Epithelial cell of proximal tubule (primary cell): ENCODE data around the gene PRKCE. TPM values are rescaled to one million over a fixed set of nuclear protein-coding genes. Genes with fewer than 3 reads are reported as not detected.

Experiments
- DNase-seq: peaks from one replicate; pipeline ENCODE4 v3.0.0-alpha.2; 2011; ENCODE audit warnings: low read depth
- H3K4me3 ChIP-seq: 2 replicates; pipeline ENCODE4 v1.5.1; 2011; ENCODE audit warnings: low read depth, mild to moderate bottlenecking, low read length
- total RNA-seq: library from RNA; depleted of rRNA; stranded (reverse); fragments of >200 nt; gene quantifications from 2 replicates; pipeline ENCODE4 v1.2.3, GENCODE V29; 2015
- TF ChIP-seq, protein P1 (sequence below): conservative IDR thresholded peaks from 2 replicates; pipeline ENCODE4 v1.5.1; 2012; ENCODE audit warnings: low read depth, mild to moderate bottlenecking, low read length

PRKCE gene
- total RNA-seq, 1 donor from 2014 or later = 2.5 TPM

DNA sequence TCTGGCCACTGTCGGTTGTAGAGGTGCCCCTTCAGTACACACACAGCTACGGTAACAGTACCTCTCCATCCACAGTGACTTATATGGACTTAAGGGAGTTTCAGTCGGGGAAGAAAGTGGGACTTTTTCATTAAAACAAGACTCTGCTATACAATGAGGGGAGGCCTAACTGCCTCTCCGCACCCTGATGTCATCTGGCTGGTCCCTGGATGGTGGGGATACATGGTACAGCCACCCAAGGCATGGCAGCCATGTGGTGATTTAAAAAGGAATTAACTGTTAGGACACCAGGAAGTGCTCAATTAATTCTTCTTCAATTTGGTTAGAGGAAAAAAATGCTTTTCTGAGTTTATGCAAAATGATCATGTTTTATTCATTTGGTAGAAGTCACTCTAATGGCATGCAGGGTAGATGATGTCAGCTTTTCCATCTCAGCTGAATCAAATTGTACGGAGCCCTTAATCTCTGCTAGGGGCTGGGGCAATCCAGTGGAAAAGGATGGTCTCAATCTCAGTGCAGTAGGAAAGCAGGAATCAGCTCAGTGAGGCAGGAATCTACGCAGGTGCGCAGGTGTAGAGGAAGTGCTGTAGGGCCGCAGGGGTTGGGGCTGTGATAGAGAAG lies 243.9 kb downstream of the PRKCE start:
- DNase-seq = no peak
- H3K4me3 ChIP-seq = no peak overlapping the region
- TF ChIP-seq, protein P1, sequence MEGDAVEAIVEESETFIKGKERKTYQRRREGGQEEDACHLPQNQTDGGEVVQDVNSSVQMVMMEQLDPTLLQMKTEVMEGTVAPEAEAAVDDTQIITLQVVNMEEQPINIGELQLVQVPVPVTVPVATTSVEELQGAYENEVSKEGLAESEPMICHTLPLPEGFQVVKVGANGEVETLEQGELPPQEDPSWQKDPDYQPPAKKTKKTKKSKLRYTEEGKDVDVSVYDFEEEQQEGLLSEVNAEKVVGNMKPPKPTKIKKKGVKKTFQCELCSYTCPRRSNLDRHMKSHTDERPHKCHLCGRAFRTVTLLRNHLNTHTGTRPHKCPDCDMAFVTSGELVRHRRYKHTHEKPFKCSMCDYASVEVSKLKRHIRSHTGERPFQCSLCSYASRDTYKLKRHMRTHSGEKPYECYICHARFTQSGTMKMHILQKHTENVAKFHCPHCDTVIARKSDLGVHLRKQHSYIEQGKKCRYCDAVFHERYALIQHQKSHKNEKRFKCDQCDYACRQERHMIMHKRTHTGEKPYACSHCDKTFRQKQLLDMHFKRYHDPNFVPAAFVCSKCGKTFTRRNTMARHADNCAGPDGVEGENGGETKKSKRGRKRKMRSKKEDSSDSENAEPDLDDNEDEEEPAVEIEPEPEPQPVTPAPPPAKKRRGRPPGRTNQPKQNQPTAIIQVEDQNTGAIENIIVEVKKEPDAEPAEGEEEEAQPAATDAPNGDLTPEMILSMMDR = no peak

DNA sequence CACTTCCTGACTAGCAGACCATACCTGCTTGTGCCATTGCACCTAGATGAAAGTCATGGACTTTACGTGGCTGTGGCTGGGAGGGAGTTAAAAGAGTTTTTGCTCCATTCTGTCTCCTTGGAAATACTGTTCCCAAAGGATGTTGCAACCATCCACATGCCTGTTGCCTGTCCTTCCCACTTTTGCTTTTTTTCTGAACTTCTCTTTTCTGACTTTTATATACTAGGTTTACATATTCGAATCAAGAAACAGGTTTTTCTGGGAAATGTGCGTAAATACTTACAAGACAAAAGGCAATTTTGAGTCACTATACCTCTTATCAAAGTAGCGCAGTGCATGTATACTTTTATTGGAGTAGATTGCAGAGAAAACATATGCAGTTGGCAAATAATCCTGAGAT lies 244.8 kb downstream of the PRKCE start:
- DNase-seq = no peak
- H3K4me3 ChIP-seq = no peak overlapping the region
- TF ChIP-seq, protein P1 = no peak

GRCh38 chr2:45897842-45898241 lies 246.4 kb downstream of the PRKCE start:
- no peak for DNase-seq
- TF ChIP-seq, protein P1 = no peak
- no peak overlapping the region for H3K4me3 ChIP-seq

DNA sequence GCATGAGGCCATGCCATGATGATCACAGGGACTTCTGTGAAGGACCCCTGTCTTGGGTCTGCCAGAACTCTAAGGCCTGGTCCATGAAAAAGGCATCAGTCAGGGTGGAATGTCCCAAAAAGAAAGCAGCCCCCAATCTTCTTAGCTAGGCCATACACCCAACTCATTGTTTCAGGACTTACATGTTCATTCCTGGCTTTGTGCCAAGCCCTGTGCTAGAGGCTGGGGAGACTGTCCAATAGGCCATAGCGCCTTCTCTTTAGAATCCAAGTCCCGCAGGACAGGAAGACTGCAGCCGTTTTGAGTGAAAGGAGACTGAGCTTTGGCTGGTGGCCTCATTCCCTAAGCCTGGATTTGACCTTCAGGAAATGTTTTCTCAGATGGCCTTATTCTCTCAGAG lies 247.3 kb downstream of the PRKCE start:
- TF ChIP-seq, protein P1 = no peak
- no peak overlapping the region for H3K4me3 ChIP-seq
- no peak for DNase-seq

DNA sequence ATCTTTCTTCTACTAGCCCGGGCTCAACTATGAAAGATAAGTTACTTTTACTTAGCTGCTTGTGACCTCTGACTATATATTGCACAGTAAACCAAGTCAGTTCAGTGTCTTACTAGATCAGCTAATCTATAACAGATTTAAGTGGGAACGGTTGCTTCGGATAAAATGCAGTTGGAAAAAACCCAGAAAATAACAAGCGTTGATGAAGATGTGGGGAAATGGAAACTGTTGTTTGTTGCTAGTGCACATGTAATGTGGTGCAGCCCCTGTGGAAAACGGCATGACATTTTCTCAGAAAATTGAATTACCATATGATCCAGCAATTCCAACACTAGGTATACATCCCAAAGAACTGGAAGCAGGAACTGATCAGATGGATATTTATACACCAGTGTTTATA lies 248.5 kb downstream of the PRKCE start:
- DNase-seq = no peak
- TF ChIP-seq, protein P1 = no peak
- H3K4me3 ChIP-seq = no peak overlapping the region

GRCh38 chr2:45901468-45902032 lies 250.1 kb downstream of the PRKCE start:
- TF ChIP-seq, protein P1 = no peak
- no peak for DNase-seq

GRCh38 chr2:45902380-45902779 lies 250.9 kb downstream of the PRKCE start:
- H3K4me3 ChIP-seq = no peak overlapping the region
- TF ChIP-seq, protein P1 = no peak
- no peak for DNase-seq

More at GRCh38 chr2:45901468-45902032, 250.1 kb downstream of the PRKCE start:
- no peak overlapping the region for H3K4me3 ChIP-seq
